Activated B cell treated with CpG ODN at 0.5 μM for 24 hours (primary cell): ENCODE measurements around the gene GIMAP4. TPM values are rescaled to one million over a fixed set of nuclear protein-coding genes. Genes with fewer than 3 reads are reported as not detected.

Experiments used
- ATAC-seq: fragments of 200-7000 bp; cut with Tn5 transposase; one replicate; pipeline ENCODE4 v1.10.0; 2021; ENCODE audit warnings: low read depth, mild to moderate bottlenecking, moderate library complexity
- CTCF ChIA-PET: fragments of 350-600 bp; sonication (Branson Sonifier 250); formaldehyde crosslinking; loops from one replicate; lab custom pipeline; 2021; ENCODE audit warnings: antibody characterized with exemption; lab: Charles Lee
- POLR2A ChIA-PET: fragments of 350-600 bp; sonication (Branson Sonifier 250); formaldehyde crosslinking; loops from one replicate; lab custom pipeline; 2021; ENCODE audit warnings: antibody characterized with exemption; lab: Charles Lee
- DNase-seq: peaks from one replicate; pipeline ENCODE4 v3.0.0; 2022
- H3K27ac Mint-ChIP-seq: one replicate; pipeline ENCODE4 v1.8.0; 2020; ENCODE audit warnings: mixed read lengths
- H3K27me3 Mint-ChIP-seq: one replicate; pipeline ENCODE4 v1.8.0; 2021; ENCODE audit warnings: mixed read lengths
- H3K36me3 Mint-ChIP-seq: one replicate; pipeline ENCODE4 v1.8.0; 2021; ENCODE audit warnings: low read depth, mixed read lengths
- H3K4me1 Mint-ChIP-seq: one replicate; pipeline ENCODE4 v1.8.0; 2021; ENCODE audit warnings: mixed read lengths
- H3K4me3 Mint-ChIP-seq: one replicate; pipeline ENCODE4 v1.8.0; 2020; ENCODE audit warnings: mild to moderate bottlenecking, mixed read lengths
- H3K9me3 Mint-ChIP-seq: one replicate; pipeline ENCODE4 v1.8.0; 2020; ENCODE audit warnings: mixed read lengths
- intact Hi-C: fragments of 100-400 bp; cut with micrococcal nuclease; formaldehyde crosslinking; loops from one replicate; pipeline ENCODE4 v1.15.1; 2024
- total RNA-seq: library from RNA; stranded (reverse); gene quantifications from 2 replicates; pipeline ENCODE4 v1.2.3, GENCODE V29; 2022
- TF ChIP-seq, protein P1 (sequence below): fragments of 200-600 bp; IDR thresholded peaks from one replicate; pipeline ENCODE4 v1.8.0; 2022; ENCODE audit warnings: antibody characterized with exemption, mild to moderate bottlenecking

GIMAP4 gene
- total RNA-seq, 1 donor from 2014 or later, result 0.40 TPM

DNA sequence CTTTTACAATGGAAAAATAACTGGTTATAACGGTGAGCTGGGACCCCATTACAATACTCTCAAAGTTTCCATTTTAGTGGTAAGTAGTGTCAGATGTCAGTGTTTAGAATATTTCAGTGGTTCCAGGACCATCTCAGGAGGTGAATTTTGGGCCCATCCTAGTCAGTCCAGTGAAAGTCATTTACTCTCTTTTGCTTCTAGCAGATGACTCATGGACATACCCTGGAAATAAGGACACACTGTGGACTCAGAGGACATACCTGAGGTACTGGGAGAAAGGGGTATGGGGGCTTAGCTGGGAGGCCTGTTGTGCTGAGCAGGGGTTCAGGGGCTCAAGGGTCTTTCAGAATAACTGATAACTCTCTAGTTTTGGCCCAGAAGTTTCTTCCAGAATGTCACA lies 618 bp upstream of the GIMAP4 start:
- ChIA-PET CTCF (no interaction called here), POLR2A (no interaction called here)
- Mint-ChIP-seq H3K9me3 (peaks cover 3% of the 10 kb centered on the region), H3K36me3 (no peaks in the 10 kb centered on the region), H3K4me3 (no peak overlapping the region), H3K27me3 (peaks cover 2% of the 10 kb centered on the region), H3K4me1 (no peaks in the 10 kb centered on the region), H3K27ac (no peak overlapping the region)
- intact Hi-C loops, result no loop called here
- no peak for DNase-seq
- no peak for ATAC-seq
- TF ChIP-seq, protein P1, sequence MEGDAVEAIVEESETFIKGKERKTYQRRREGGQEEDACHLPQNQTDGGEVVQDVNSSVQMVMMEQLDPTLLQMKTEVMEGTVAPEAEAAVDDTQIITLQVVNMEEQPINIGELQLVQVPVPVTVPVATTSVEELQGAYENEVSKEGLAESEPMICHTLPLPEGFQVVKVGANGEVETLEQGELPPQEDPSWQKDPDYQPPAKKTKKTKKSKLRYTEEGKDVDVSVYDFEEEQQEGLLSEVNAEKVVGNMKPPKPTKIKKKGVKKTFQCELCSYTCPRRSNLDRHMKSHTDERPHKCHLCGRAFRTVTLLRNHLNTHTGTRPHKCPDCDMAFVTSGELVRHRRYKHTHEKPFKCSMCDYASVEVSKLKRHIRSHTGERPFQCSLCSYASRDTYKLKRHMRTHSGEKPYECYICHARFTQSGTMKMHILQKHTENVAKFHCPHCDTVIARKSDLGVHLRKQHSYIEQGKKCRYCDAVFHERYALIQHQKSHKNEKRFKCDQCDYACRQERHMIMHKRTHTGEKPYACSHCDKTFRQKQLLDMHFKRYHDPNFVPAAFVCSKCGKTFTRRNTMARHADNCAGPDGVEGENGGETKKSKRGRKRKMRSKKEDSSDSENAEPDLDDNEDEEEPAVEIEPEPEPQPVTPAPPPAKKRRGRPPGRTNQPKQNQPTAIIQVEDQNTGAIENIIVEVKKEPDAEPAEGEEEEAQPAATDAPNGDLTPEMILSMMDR, result no peak

GRCh38 chr7:150567871-150568301 lies 696 bp downstream of the GIMAP4 start:
- no peak for ATAC-seq
- H3K4me3 Mint-ChIP-seq, result no peak overlapping the region
- H3K27ac Mint-ChIP-seq, result no peak overlapping the region
- TF ChIP-seq, protein P1, result no peak
- POLR2A ChIA-PET, result no interaction called here
- H3K9me3 Mint-ChIP-seq, result no peaks in the 10 kb centered on the region
- CTCF ChIA-PET, result no interaction called here
- peaks cover 2% of the 10 kb centered on the region for H3K27me3 Mint-ChIP-seq
- intact Hi-C loops, result no loop called here
- H3K4me1 Mint-ChIP-seq, result no peaks in the 10 kb centered on the region
- no peaks in the 10 kb centered on the region for H3K36me3 Mint-ChIP-seq
- DNase-seq, result no peak

- POLR2A ChIA-PET, result no interaction called here
- H3K9me3 Mint-ChIP-seq, result no peaks in the 10 kb centered on the region
- CTCF ChIA-PET, result no interaction called here
These were observed 1.5 kb downstream of the GIMAP4 start for GRCh38 chr7:150568714-150569113.

GRCh38 chr7:150569245-150569955 lies 2.2 kb downstream of the GIMAP4 start:
- ATAC-seq (no peak), DNase-seq (no peak)
- peaks cover 2% of the 10 kb centered on the region for H3K27me3 Mint-ChIP-seq
- TF ChIP-seq, protein P1, result no peak
- H3K9me3 Mint-ChIP-seq, result no peaks in the 10 kb centered on the region
- POLR2A ChIA-PET, result no interaction called here
- no peaks in the 10 kb centered on the region for H3K36me3 Mint-ChIP-seq
- H3K4me1 Mint-ChIP-seq, result no peaks in the 10 kb centered on the region
- H3K4me3 Mint-ChIP-seq, result no peak overlapping the region
- CTCF ChIA-PET, result no interaction called here
- intact Hi-C loops, result no loop called here
- H3K27ac Mint-ChIP-seq, result no peak overlapping the region

More at GRCh38 chr7:150568714-150569113, 1.5 kb downstream of the GIMAP4 start:
- ATAC-seq, result no peak
- Mint-ChIP-seq H3K4me3 (no peak overlapping the region), H3K27ac (no peak overlapping the region), H3K4me1 (no peaks in the 10 kb centered on the region), H3K27me3 (peaks cover 2% of the 10 kb centered on the region), H3K36me3 (no peaks in the 10 kb centered on the region)
- no peak for DNase-seq
- TF ChIP-seq, protein P1, result no peak
- intact Hi-C loops, result no loop called here

DNA sequence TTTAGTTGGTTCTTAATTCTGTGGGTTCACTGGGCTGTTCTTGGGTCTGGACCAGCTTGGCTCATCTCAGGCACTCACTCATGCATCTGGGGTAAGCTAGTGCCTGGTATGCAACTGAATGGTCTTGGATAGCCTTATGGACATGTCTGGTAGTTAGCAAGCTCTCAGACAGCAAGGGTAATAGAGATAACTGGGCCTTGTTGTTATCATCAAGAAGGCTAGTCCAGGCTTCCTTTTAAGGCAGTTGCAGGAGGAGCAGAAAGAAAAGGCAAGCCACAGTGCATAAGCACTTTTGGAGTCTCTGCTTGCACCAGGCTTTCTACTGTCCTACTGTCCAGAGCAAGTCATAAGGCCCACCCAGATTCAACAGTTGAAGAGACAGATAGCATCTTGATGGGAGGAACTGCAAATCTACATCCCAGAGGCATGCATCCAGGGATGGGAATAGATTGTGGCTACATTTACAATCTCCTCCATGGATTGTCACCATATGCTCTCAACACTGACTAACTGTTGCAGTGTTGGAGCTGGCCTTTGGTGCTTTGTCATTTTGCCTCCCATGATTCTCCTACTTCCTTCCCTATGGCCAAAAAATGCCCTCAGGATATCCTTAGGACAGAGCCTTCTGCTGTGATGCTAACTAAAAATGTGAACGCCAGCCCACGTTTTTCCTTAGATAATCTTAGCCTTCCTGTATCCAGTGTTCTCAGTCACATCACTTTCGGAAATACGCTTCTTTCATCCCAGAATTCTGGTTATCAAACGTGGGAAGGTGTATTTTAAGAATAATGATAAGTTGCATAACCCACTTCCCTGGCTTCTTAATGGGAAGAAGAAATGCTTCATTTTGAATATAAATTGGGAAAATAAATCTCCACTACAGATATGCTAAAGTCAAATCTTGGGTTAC lies 3.6 kb downstream of the GIMAP4 start:
- no peak overlapping the region for H3K27ac Mint-ChIP-seq
- peaks cover 2% of the 10 kb centered on the region for H3K9me3 Mint-ChIP-seq
- no peak for DNase-seq
- intact Hi-C loops, result no loop called here
- H3K4me3 Mint-ChIP-seq, result no peak overlapping the region
- no peaks in the 10 kb centered on the region for H3K36me3 Mint-ChIP-seq
- no peaks in the 10 kb centered on the region for H3K4me1 Mint-ChIP-seq
- H3K27me3 Mint-ChIP-seq, result peaks cover 2% of the 10 kb centered on the region
- TF ChIP-seq, protein P1, result no peak
- POLR2A ChIA-PET, result no interaction called here
- CTCF ChIA-PET, result no interaction called here
- no peak for ATAC-seq
